ENCODE data around the gene TMEM72. TPM values are rescaled to one million over a fixed set of nuclear protein-coding genes. Genes with fewer than 3 reads are reported as not detected.

TMEM72 gene
- total RNA-seq, 1 experiment from 2014 or later: not detected

GRCh38 chr10:44910602-44911001, 535 bp upstream of the TMEM72 start:
- no peaks in the 10 kb centered on the region for H3K79me2 ChIP-seq (ENCODE audit: low read length)
- no TSS peak for BruUV-seq (replicated peaks)

GRCh38 chr10:44911951-44912350, 814 bp downstream of the TMEM72 start:
- Histone ChIP-seq H3K9me2 (replicated peaks; ENCODE audit: low read length) (no peaks in the 10 kb centered on the region), H3K27me3 (ENCODE audit: low read length) (peaks cover 92% of the 10 kb centered on the region), H4K20me1 (ENCODE audit: low read length) (no peaks in the 10 kb centered on the region), H2AFZ (ENCODE audit: low read length) (no peak overlapping the region), H3K9ac (ENCODE audit: low read length) (no peak overlapping the region), H3F3A (ENCODE audit: low read length, unreplicated experiment) (no peaks in the 10 kb centered on the region), H3K36me3 (ENCODE audit: low read depth, low read length) (no peaks in the 10 kb centered on the region), H3K4me2 (ENCODE audit: low read length) (no peak overlapping the region), H3K27ac (ENCODE audit: low read length) (no peak overlapping the region), H3K79me2 (ENCODE audit: low read length) (no peaks in the 10 kb centered on the region), H3K9me3 (ENCODE audit: low read length) (no peaks in the 10 kb centered on the region), H3K4me1 (ENCODE audit: insufficient read depth, low read length) (no peaks in the 10 kb centered on the region), H3K4me3 (ENCODE audit: low read length) (no peak overlapping the region)
- POLR2A ChIA-PET (ENCODE audit: unreplicated experiment): no interaction called here
- intact Hi-C loops (cut with micrococcal nuclease): no loop called here
- TF ChIP-seq EZH2phosphoT487 (IDR thresholded peaks at IDR 0.05; ENCODE audit: borderline replicate concordance, low read length): no peak
- no peak for TF ChIP-seq CTCF (conservative IDR thresholded peaks at IDR 0.05; ENCODE audit: low read depth, low read length)
- no peak for TF ChIP-seq EZH2 (IDR thresholded peaks at IDR 0.05; ENCODE audit: low read length, unreplicated experiment)
- DNase-seq: no peak
- CTCF ChIA-PET: no interaction called here
- no TSS peak for BruUV-seq (replicated peaks)
- ATAC-seq: no peak

More at GRCh38 chr10:44910602-44911001, 535 bp upstream of the TMEM72 start:
- no peaks in the 10 kb centered on the region for H3K9me2 ChIP-seq (replicated peaks; ENCODE audit: low read length)
- H3K9ac ChIP-seq (ENCODE audit: low read length): no peak overlapping the region
- POLR2A ChIA-PET (ENCODE audit: unreplicated experiment): no interaction called here
- no peak overlapping the region for H3K4me2 ChIP-seq (ENCODE audit: low read length)
- H3K4me3 ChIP-seq (ENCODE audit: low read length): no peak overlapping the region
- no peaks in the 10 kb centered on the region for H3K36me3 ChIP-seq (ENCODE audit: low read depth, low read length)
- H3K27me3 ChIP-seq (ENCODE audit: low read length): peaks cover 91% of the 10 kb centered on the region
- H3K4me1 ChIP-seq (ENCODE audit: insufficient read depth, low read length): no peaks in the 10 kb centered on the region
- H4K20me1 ChIP-seq (ENCODE audit: low read length): no peaks in the 10 kb centered on the region
- CTCF ChIA-PET: no interaction called here
- TF ChIP-seq EZH2 (IDR thresholded peaks at IDR 0.05; ENCODE audit: low read length, unreplicated experiment) (no peak), EZH2phosphoT487 (IDR thresholded peaks at IDR 0.05; ENCODE audit: borderline replicate concordance, low read length) (no peak), CTCF (conservative IDR thresholded peaks at IDR 0.05; ENCODE audit: low read depth, low read length) (no peak)
- DNase-seq (no peak), ATAC-seq (no peak)
- H3F3A ChIP-seq (ENCODE audit: low read length, unreplicated experiment): no peaks in the 10 kb centered on the region
- H2AFZ ChIP-seq (ENCODE audit: low read length): no peak overlapping the region
- H3K27ac ChIP-seq (ENCODE audit: low read length): no peak overlapping the region
- intact Hi-C loops (cut with micrococcal nuclease): no loop called here
- no peaks in the 10 kb centered on the region for H3K9me3 ChIP-seq (ENCODE audit: low read length)

GRCh38 chr10:44913350-44914081, 2.4 kb downstream of the TMEM72 start:
- H3K9me3 ChIP-seq (ENCODE audit: low read length): no peaks in the 10 kb centered on the region
- no peak overlapping the region for H3K9ac ChIP-seq (ENCODE audit: low read length)
- H3K4me2 ChIP-seq (ENCODE audit: low read length): no peak overlapping the region
- H3K36me3 ChIP-seq (ENCODE audit: low read depth, low read length): no peaks in the 10 kb centered on the region
- ATAC-seq (no peak), DNase-seq (no peak)
- H3K79me2 ChIP-seq (ENCODE audit: low read length): no peaks in the 10 kb centered on the region
- H2AFZ ChIP-seq (ENCODE audit: low read length): no peak overlapping the region
- H3K27me3 ChIP-seq (ENCODE audit: low read length): peaks cover 78% of the 10 kb centered on the region
- no peaks in the 10 kb centered on the region for H4K20me1 ChIP-seq (ENCODE audit: low read length)
- no peaks in the 10 kb centered on the region for H3K4me1 ChIP-seq (ENCODE audit: insufficient read depth, low read length)
- intact Hi-C loops (cut with micrococcal nuclease): no loop called here
- no peaks in the 10 kb centered on the region for H3K9me2 ChIP-seq (replicated peaks; ENCODE audit: low read length)
- POLR2A ChIA-PET (ENCODE audit: unreplicated experiment): no interaction called here
- CTCF ChIA-PET: no interaction called here
- no peaks in the 10 kb centered on the region for H3F3A ChIP-seq (ENCODE audit: low read length, unreplicated experiment)
- no peak overlapping the region for H3K4me3 ChIP-seq (ENCODE audit: low read length)
- TF ChIP-seq EZH2phosphoT487 (IDR thresholded peaks at IDR 0.05; ENCODE audit: borderline replicate concordance, low read length): no peak
- TF ChIP-seq EZH2 (IDR thresholded peaks at IDR 0.05; ENCODE audit: low read length, unreplicated experiment): no peak
- TF ChIP-seq CTCF (conservative IDR thresholded peaks at IDR 0.05; ENCODE audit: low read depth, low read length): no peak
- no peak overlapping the region for H3K27ac ChIP-seq (ENCODE audit: low read length)
- no TSS peak for BruUV-seq (replicated peaks)

All from PC-3 (cell line).